ENCODE data around the gene LIN37. TPM values are rescaled to one million over a fixed set of nuclear protein-coding genes. Genes with fewer than 3 reads are reported as not detected.

The LIN37 gene
- total RNA-seq, 4 donors from 2014 or later: 5.7 to 13.4 (median 9.5) TPM

GRCh38 chr19:35724560-35724959, 23.8 kb upstream of the LIN37 start:
- Histone ChIP-seq H3K27ac (no peak overlapping the region), H3K27me3 (no peaks in the 10 kb centered on the region), H3K9me3 (no peaks in the 10 kb centered on the region), H3K4me3 (no peak overlapping the region), H3K36me3 (peaks cover 74 to 100% (median 77%) of the 10 kb centered on the region in 3 donors), H3K4me1 (peaks cover 2 to 11% (median 3%) of the 10 kb centered on the region in 3 donors)
- no peak for TF ChIP-seq POLR2A (IDR thresholded peaks at IDR 0.05)
- TF ChIP-seq CTCF (IDR thresholded peaks at IDR 0.05): no peak
- intact Hi-C loops (cut with DNase I): no loop called here
- DNase-seq: no peak
- 94 to 95% methylated on average over 3 to 10 of the region's 12 CpGs for WGBS, 2 donors

GRCh38 chr19:35725216-35725861, 23.0 kb upstream of the LIN37 start:
- intact Hi-C loops (cut with DNase I): no loop called here
- H3K27me3 ChIP-seq: no peaks in the 10 kb centered on the region
- peaks cover 0 to 8% (median 0%) of the 10 kb centered on the region in 3 donors for H3K4me1 ChIP-seq
- H3K9me3 ChIP-seq: no peaks in the 10 kb centered on the region
- no peak overlapping the region for H3K4me3 ChIP-seq
- 92 to 94% methylated on average over 11 to 13 of the region's 23 CpGs for WGBS, 2 donors
- H3K36me3 ChIP-seq: peaks cover 82 to 100% (median 85%) of the 10 kb centered on the region in 3 donors
- TF ChIP-seq POLR2A (IDR thresholded peaks at IDR 0.05): no peak
- DNase-seq: no peak
- H3K27ac ChIP-seq: no peak overlapping the region

- whole genome bisulfite sequencing, 2 donors: 95 to 96% methylated on average over 11 of the region's 25 CpGs
- no peak for TF ChIP-seq CTCF (IDR thresholded peaks at IDR 0.05)
- TF ChIP-seq POLR2A (IDR thresholded peaks at IDR 0.05): no peak
- Histone ChIP-seq H3K36me3 (peaks cover 87 to 100% (median 91%) of the 10 kb centered on the region in 3 donors), H3K4me1 (peaks cover 0 to 20% (median 8%) of the 10 kb centered on the region in 3 donors), H3K27ac (no peak overlapping the region), H3K27me3 (no peaks in the 10 kb centered on the region), H3K9me3 (no peaks in the 10 kb centered on the region), H3K4me3 (no peak overlapping the region)
- no peak for DNase-seq
- intact Hi-C loops (cut with DNase I): no loop called here
Observed at GRCh38 chr19:35727053-35727955, 21.1 kb upstream of the LIN37 start.

GRCh38 chr19:35727956-35728706, 20.2 kb upstream of the LIN37 start:
- no peak overlapping the region for H3K27ac ChIP-seq
- 94 to 96% methylated on average over 7 to 15 of the region's 19 CpGs for WGBS, 2 donors
- no peak for DNase-seq
- H3K27me3 ChIP-seq: no peaks in the 10 kb centered on the region
- H3K4me3 ChIP-seq: no peak overlapping the region
- peaks cover 0 to 20% (median 8%) of the 10 kb centered on the region in 3 donors for H3K4me1 ChIP-seq
- no peaks in the 10 kb centered on the region for H3K9me3 ChIP-seq
- no peak for TF ChIP-seq POLR2A (IDR thresholded peaks at IDR 0.05)
- TF ChIP-seq CTCF (IDR thresholded peaks at IDR 0.05): no peak
- peaks cover 88 to 100% (median 91%) of the 10 kb centered on the region in 3 donors for H3K36me3 ChIP-seq
- intact Hi-C loops (cut with DNase I): no loop called here

GRCh38 chr19:35729021-35729420, 19.4 kb upstream of the LIN37 start:
- 67 to 97% methylated on average over 6 to 10 of the region's 18 CpGs for WGBS, 2 donors

More at GRCh38 chr19:35729021-35729420, 19.4 kb upstream of the LIN37 start:
- TF ChIP-seq CTCF (IDR thresholded peaks at IDR 0.05) (no peak), POLR2A (IDR thresholded peaks at IDR 0.05) (no peak)
- H3K36me3 ChIP-seq: peaks cover 86 to 100% (median 90%) of the 10 kb centered on the region in 3 donors
- H3K27ac ChIP-seq: no peak overlapping the region
- H3K27me3 ChIP-seq: no peaks in the 10 kb centered on the region
- no peak overlapping the region for H3K4me3 ChIP-seq
- H3K9me3 ChIP-seq: no peaks in the 10 kb centered on the region
- intact Hi-C loops (cut with DNase I): no loop called here
- peaks cover 0 to 20% (median 8%) of the 10 kb centered on the region in 3 donors for H3K4me1 ChIP-seq
- DNase-seq: no peak
